DMS53 (cell line): ENCODE data around the gene VAV3.
A peak's percentile ranks its signal among the peaks of the same experiment; 100 is the strongest.

Experiments used
- DNase-seq: peaks from one replicate; lab custom pipeline; 2025; lab: John Stamatoyannopoulos, UW

The VAV3 gene

GRCh38 chr1:107972391-107973180, 7.6 kb upstream of the VAV3 start:
- DNase-seq: no peak

GRCh38 chr1:107966550-107966949, 1.6 kb upstream of the VAV3 start:
- DNase-seq: no peak

GRCh38 chr1:107964336-107965109, 457 bp downstream of the VAV3 start:
- peak; percentile 74 for DNase-seq

- peak; percentile 30 for DNase-seq
Measured at GRCh38 chr1:107963601-107964335, 1.2 kb downstream of the VAV3 start.

DNA sequence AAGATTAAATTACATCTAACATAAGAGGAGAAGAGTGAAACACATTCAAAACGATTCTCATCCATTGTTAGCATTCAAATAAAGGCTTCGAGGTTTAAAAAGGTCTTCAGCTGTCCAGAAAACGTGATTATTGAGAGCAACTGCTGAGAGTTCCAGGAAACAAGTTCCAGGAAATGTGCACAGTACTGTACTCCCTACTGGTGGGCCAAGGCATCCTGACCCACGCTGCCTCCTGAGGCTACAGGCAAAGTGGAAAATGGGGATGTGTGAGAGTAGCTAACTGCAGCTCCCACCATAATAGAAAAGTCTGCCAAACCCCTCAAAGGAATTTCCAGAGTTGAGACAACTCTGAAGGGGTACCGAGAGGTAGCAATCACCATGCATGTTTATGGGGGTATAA, 2.0 kb downstream of the VAV3 start:
- no peak for DNase-seq

GRCh38 chr1:107954719-107955415, 10.1 kb downstream of the VAV3 start:
- DNase-seq: no peak

GRCh38 chr1:107954126-107954525, 10.9 kb downstream of the VAV3 start:
- DNase-seq: no peak

GRCh38 chr1:107953556-107953955, 11.4 kb downstream of the VAV3 start:
- no peak for DNase-seq

GRCh38 chr1:107952989-107953388, 12.0 kb downstream of the VAV3 start:
- peak; percentile 15 for DNase-seq

DNA sequence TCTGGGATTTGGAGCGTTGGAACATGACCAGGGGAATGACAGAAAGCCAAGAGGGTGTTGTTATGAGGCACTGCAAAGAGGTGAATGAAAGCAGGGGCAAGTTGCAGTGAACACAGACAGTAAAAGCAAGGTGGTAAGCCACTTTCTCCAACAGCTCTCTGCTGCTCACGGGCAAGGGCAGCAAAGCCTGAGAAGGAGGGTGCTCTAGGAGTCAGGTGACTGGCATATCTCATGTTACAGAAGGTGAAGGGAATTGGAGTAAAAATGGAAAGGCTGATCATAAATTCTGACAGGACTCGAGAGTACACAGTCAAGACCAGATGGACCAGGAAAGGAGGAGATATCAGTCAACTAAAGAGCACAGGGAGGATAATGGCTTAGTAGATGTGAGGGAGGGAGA, 14.5 kb downstream of the VAV3 start:
- DNase-seq: no peak

DNA sequence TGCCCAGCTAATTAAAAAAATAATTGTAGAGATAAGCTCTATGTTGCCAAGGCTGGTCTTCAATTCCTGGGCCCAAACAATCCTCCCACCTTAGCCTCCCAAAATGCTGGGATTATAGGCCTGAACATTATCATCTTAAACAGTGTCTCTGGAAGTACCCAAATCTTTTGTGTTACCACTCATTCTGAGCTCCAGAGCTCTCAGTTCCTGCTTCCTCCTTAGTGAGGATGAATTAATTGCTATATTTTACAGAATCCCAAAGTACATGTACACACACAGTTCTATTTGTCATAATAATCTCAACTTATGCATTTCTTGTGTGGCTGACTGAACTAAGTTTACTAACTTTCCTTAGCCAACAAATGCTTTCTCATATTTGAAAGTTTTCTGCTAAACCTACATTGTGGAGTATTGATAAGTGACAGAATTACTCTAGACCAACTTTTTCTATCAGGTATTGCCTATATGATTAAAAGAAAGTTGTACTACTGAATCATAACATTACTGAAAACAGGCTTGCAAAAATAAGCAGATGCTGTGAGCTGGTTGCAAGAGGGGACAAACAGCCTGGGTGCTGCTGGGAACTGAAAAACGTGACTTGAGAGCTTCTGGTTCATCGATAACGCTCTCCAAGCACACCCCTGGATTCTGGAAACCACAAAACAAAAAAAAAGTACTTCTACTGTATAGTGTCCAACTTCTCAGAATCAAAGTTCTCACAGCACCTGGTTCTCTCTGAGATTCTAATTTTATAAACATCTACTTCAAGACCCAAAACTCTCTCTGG, 15.3 kb downstream of the VAV3 start:
- no peak for DNase-seq

DNA sequence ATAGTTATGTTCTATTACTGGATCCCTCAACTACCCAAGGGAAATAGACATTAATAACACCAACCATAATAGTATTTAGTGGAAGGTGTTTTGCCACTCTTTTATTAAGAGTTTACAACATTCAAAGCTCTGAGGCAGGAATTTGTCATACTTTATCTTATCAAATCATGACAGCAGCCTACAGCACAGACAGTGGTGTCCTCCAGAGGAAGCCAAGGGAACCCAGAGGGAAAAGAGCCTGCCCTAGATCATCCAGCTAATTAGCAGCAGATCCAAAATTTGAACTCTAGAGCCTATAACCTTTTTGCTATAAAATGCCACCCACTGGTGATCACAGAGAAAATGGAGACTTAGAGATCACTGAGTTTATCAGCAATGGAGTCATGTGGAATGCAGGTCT, 18.2 kb downstream of the VAV3 start:
- DNase-seq: no peak

- DNase-seq: no peak
Measured at GRCh38 chr1:107943694-107944093, 21.3 kb downstream of the VAV3 start.

- DNase-seq: no peak
Measured at GRCh38 chr1:107942814-107943213, 22.2 kb downstream of the VAV3 start.

- DNase-seq: no peak
Measured at GRCh38 chr1:107941531-107941930, 23.4 kb downstream of the VAV3 start.

- no peak for DNase-seq
Measured at GRCh38 chr1:107941123-107941522, 23.9 kb downstream of the VAV3 start.

- no peak for DNase-seq
Measured at GRCh38 chr1:107940701-107941100, 24.3 kb downstream of the VAV3 start.

- peak; percentile 22 for DNase-seq
Measured at GRCh38 chr1:107940017-107940577, 24.9 kb downstream of the VAV3 start.

DNA sequence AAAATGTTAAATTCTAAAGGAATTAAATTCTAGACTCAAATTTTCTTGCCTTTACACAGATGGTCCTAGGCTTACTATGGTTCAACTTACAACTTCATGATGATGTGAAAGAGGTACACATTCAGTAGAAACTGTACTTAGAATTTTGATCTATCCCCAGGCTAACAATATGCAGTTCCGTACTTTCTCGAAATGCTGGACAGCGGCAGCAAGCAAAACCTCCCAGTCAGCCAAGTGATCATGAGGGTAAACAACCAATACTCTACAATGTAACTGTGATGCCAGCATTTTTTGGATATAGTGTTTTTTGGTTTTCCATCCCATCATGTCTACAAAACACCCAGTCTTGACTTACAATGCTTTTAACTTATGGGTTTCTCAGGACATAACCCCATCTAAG, 25.7 kb downstream of the VAV3 start:
- peak; percentile 23 for DNase-seq

DNA sequence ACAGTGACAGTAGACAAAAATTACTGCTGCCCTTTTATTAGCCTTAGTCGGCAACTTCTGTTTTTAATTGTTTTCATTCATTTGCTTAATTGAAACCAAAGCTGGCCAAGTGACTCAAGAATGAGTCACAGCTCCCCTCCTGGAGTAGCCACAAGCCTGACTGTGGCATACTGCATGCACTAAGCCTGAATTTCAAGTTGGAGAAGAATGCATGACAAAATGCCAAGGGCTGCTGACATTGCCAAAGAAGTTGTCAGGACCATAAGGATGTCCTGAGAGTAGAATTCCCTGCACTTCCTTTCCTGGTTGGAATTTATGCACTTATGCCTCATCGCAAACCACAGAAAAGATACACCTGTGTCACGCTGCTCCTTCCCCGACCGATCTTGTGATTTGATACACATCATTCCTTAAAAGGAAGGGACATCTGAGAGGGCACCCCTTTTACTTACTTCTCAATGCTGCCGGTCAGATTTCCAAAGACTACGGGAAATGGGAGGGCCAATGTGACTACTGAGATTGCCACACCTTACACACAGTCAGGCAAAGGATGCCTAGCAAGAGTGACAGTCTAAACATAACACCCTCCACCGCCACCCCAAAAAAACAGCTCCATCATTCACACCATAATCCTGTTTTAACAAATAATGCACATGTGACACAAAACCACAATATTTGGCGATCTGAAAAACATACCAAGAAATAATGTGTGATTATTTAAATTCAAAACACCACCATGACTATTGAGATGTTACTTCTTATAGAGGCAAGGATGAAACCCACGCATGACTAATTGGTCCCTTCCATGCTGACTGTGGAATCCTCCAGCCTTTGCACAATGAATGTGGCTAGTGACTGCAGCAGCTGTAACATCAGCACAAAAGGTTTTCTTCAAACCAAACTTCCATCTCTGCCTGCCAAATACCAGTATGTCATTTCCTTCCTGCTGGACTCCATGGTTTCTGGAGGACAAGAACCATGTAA, 28.2 kb downstream of the VAV3 start:
- peak; percentile 66 for DNase-seq
